Chondrocyte (in vitro differentiated cells): ENCODE measurements around the gene OLFML1. TPM values are rescaled to one million over a fixed set of nuclear protein-coding genes. Genes with fewer than 3 reads are reported as not detected.

ENCODE experiments used
- DNase-seq: peaks from one replicate; pipeline ENCODE4 v3.0.0; 2021; ENCODE audit warnings: mixed read lengths, low spot score
- H3K27ac Mint-ChIP-seq: one replicate; pipeline ENCODE4 v1.8.0; 2021; ENCODE audit warnings: mild to moderate bottlenecking, moderate library complexity, mixed read lengths; ENCODE audit not compliant: unreplicated experiment
- H3K27me3 Mint-ChIP-seq: 2 replicates; pipeline ENCODE4 v1.8.0; 2021; ENCODE audit warnings: low read depth, mixed read lengths
- H3K36me3 Mint-ChIP-seq: 2 replicates; pipeline ENCODE4 v1.8.0; 2021; ENCODE audit warnings: low read depth, mixed read lengths
- H3K4me1 Mint-ChIP-seq: 2 replicates; pipeline ENCODE4 v1.8.0; 2021; ENCODE audit warnings: low read depth, mild to moderate bottlenecking, mixed read lengths
- H3K4me3 Mint-ChIP-seq: one replicate; pipeline ENCODE4 v1.8.0; 2021; ENCODE audit warnings: mild to moderate bottlenecking, moderate library complexity, mixed read lengths; ENCODE audit not compliant: unreplicated experiment
- H3K9me3 Mint-ChIP-seq: 2 replicates; pipeline ENCODE4 v1.8.0; 2021; ENCODE audit warnings: low read depth, mixed read lengths
- total RNA-seq: library from RNA; stranded (reverse); gene quantifications from 3 replicates; pipeline ENCODE4 v1.2.1, GENCODE V29; 2021
- TF ChIP-seq, protein P1 (sequence below): fragments of 200-600 bp; sonication (generic); IDR thresholded peaks from 2 replicates; pipeline ENCODE4 v1.5.0; 2021; ENCODE audit warnings: antibody characterized with exemption, mild to moderate bottlenecking, moderate library complexity

The OLFML1 gene
- total RNA-seq, 1 donor from 2014 or later, result 12.3 TPM

DNA sequence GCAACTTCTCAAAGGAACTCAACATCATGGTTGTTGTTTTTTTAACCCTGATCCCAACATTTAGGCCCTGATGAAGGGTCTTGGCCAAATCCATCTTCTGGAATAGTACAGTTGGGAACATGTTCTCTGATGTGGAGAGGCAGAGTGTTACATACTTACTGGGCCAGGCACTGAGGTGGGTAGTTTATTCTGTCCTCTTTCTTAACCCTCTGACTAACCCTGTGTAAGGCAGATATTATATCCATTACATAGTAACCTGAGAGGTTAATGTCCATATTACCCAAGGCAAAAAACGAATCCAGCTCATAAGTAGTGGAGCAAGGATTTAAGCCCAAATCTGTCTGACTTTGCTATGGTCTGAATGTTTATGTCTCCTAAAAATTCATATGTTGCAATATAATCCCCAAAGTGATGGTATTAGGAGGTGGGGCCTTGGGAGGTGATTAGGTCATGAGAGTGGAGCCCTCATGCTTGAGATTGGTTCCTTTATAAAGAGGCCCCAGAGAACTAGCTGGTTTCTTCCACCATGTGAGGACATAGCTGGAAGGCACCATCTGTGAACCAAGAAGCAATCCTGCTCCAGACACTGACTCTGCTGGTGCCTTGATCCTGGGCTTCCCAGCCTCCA lies 44.8 kb downstream of the OLFML1 start:
- H3K4me3 Mint-ChIP-seq, result no peak overlapping the region
- H3K27ac Mint-ChIP-seq, result no peak overlapping the region
- no peaks in the 10 kb centered on the region for H3K9me3 Mint-ChIP-seq
- DNase-seq, result no peak
- H3K36me3 Mint-ChIP-seq, result no peaks in the 10 kb centered on the region
- TF ChIP-seq, protein P1, sequence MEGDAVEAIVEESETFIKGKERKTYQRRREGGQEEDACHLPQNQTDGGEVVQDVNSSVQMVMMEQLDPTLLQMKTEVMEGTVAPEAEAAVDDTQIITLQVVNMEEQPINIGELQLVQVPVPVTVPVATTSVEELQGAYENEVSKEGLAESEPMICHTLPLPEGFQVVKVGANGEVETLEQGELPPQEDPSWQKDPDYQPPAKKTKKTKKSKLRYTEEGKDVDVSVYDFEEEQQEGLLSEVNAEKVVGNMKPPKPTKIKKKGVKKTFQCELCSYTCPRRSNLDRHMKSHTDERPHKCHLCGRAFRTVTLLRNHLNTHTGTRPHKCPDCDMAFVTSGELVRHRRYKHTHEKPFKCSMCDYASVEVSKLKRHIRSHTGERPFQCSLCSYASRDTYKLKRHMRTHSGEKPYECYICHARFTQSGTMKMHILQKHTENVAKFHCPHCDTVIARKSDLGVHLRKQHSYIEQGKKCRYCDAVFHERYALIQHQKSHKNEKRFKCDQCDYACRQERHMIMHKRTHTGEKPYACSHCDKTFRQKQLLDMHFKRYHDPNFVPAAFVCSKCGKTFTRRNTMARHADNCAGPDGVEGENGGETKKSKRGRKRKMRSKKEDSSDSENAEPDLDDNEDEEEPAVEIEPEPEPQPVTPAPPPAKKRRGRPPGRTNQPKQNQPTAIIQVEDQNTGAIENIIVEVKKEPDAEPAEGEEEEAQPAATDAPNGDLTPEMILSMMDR, result no peak
- H3K4me1 Mint-ChIP-seq, result no peaks in the 10 kb centered on the region
- peaks cover 2% of the 10 kb centered on the region for H3K27me3 Mint-ChIP-seq

DNA sequence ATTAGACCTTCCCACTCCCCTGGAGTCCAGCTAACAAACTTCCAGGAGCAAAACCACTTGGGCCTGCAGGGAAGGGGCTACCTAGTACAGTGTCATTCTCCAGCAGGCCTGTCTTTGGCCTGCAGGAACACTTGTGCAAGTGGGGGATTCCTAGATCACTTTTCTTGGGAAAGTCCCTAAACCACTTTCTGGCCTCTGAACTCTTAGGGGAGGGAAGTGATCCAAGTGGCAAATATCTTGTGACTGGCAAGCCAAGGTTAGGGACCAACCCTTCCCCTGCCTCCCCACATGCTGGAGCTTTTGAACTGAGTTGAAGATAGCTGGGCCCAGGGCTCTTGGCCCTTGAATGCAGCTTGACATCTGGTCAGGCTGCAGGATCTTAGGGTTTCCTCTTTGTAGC lies 45.7 kb downstream of the OLFML1 start:
- no peaks in the 10 kb centered on the region for H3K36me3 Mint-ChIP-seq
- no peaks in the 10 kb centered on the region for H3K4me1 Mint-ChIP-seq
- no peak overlapping the region for H3K4me3 Mint-ChIP-seq
- peaks cover 4% of the 10 kb centered on the region for H3K27me3 Mint-ChIP-seq
- TF ChIP-seq, protein P1, result no peak
- no peak for DNase-seq
- H3K9me3 Mint-ChIP-seq, result no peaks in the 10 kb centered on the region
- H3K27ac Mint-ChIP-seq, result no peak overlapping the region

DNA sequence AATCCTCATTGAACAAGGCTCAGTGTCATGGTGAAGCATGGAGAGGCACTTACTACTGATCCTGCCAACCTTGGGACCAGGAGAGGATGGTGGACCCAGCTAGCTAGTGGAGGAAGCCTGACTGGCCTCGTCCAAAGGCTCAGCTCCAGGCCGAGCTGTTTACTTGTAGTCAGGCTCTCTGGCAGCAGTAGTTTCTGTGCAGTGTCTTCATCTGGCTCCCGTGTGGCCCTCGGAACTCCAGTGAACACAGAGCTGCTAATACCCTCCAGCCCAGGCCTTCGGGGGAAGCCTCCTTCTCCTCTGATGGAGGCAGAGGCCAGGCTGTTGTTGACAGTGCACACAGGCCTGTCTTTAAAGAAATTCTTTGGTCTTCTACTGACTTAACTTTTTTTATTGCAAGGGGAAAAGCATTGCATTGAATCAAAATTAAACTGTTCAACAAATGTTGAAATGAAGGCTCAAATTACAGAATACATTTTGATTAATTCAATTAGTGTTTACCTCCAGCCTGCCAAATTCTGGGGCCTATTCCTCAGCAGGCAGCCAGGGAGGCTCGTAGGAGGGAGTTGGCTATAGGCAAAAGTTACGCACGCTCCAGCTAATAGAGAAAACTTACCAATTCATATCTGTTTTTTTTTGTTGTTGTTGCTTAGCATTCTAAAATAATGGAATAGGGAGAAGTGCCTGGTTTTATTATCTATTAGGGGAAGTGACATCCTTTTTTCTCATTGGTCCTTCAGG lies 47.3 kb downstream of the OLFML1 start:
- H3K4me3 Mint-ChIP-seq, result no peak overlapping the region
- DNase-seq, result no peak
- H3K9me3 Mint-ChIP-seq, result no peaks in the 10 kb centered on the region
- TF ChIP-seq, protein P1, result no peak
- peaks cover 2% of the 10 kb centered on the region for H3K36me3 Mint-ChIP-seq
- H3K27me3 Mint-ChIP-seq, result peaks cover 10% of the 10 kb centered on the region
- H3K27ac Mint-ChIP-seq, result no peak overlapping the region
- H3K4me1 Mint-ChIP-seq, result no peaks in the 10 kb centered on the region

DNA sequence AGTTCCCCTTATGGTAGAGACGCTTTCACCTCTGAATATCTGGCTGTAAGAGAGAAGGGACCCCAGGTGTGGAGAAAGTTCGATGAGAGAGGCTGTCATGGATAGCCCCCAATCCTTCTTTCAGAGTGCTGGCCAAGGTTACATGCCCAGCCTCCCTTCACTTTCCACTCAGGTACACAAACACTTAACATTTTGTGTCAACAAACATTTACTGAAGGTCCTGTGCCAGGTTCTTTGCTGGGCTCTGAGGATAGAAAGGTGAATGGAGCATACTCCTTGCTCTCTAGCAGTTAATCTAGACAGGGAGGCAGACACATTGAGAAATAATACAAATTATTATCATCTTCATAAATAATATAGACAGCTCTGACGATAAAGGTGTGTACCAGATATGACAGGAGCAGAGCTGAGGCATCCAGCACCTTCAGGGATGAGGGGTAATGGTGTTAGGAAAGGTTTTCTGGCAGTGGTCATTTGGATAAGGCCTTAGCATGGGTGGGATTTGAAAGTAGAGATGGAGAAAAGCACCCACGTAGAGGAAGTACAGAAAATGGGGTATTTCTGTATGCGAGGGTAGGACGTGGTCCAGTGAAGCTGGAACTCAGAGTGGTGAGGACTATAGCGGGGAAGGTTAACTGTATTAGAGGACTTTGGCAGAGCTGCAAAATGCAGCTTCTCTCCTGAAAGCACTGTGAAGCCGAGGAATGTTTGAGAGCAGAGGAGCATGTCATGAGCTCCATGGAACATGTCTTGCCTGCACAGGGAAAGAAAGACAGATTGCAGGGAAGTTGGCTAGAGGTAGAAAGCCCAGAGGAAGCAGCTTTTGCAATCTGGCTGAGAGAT lies 48.1 kb downstream of the OLFML1 start:
- TF ChIP-seq, protein P1, result no peak
- no peak for DNase-seq
- Mint-ChIP-seq H3K36me3 (peaks cover 2% of the 10 kb centered on the region), H3K27me3 (peaks cover 11% of the 10 kb centered on the region), H3K27ac (no peak overlapping the region), H3K9me3 (no peaks in the 10 kb centered on the region), H3K4me3 (no peak overlapping the region), H3K4me1 (no peaks in the 10 kb centered on the region)

DNA sequence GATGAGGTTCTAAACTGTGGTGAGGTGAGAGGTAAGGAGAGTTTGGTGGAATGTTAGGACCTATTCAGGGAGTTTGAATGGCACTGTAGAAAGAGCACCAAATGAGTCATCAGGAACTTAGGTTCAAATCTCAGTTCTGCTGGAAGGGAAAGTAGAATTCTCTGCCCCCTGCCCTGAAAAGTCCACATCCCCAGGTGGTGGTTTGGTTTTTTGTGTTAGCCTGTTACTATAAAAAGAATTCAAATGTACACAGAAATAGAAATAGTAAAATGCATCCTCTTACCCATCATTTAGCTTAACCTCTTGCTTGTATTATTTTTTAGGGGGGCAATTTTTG lies 48.7 kb downstream of the OLFML1 start:
- H3K9me3 Mint-ChIP-seq, result no peaks in the 10 kb centered on the region

More for the DNA sequence above, 48.7 kb downstream of the OLFML1 start:
- no peak for DNase-seq
- peaks cover 2% of the 10 kb centered on the region for H3K36me3 Mint-ChIP-seq
- no peak overlapping the region for H3K4me3 Mint-ChIP-seq
- H3K27me3 Mint-ChIP-seq, result peaks cover 11% of the 10 kb centered on the region
- TF ChIP-seq, protein P1, result no peak
- H3K4me1 Mint-ChIP-seq, result no peaks in the 10 kb centered on the region
- H3K27ac Mint-ChIP-seq, result no peak overlapping the region
